ENCODE measurements around the gene PIEZO2. TPM values are rescaled to one million over a fixed set of nuclear protein-coding genes. Genes with fewer than 3 reads are reported as not detected.

PIEZO2 gene
- total and polyA plus RNA-seq, 2 donors (not counting 1 experiment from before 2014, with no cell fraction given): not detected

DNA sequence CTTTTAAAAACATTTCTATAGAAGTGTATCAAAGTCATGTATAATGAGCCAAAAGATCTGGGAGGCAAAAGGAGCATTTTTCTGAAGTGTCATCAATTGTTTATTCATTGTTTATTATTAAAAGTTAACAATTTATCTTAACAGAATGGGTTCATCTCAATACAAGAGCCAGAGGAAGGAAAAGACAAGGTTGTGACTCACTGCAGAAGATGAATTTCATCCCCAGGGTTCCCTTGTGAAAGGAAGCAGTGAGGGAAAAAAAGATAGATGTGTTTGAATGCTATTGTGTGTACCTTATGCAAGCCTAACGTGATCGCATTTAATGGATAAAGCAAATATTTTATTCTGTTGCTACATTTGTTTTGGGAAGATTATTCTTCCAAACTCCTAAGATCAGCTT is 286.3 kb downstream of the PIEZO2 start:
- intact Hi-C loops (cut with micrococcal nuclease): no loop called here
- no peak overlapping the region for H3K4me2 ChIP-seq (replicated peaks; ENCODE audit: low read depth, low read length, poor library complexity, severe bottlenecking)

GRCh38 chr18:10860928-10861327 is 288.4 kb downstream of the PIEZO2 start:
- Histone ChIP-seq H3K4me1 (ENCODE audit: control insufficient read depth in 2 of 2, insufficient read depth in 2 of 2, low read length in 2 of 2) (no peaks in the 10 kb centered on the region), H3K27ac (ENCODE audit: low read length in 2 of 2) (no peak overlapping the region), H3K4me2 (replicated peaks; ENCODE audit: low read depth, low read length, poor library complexity, severe bottlenecking) (no peak overlapping the region), H3K9me3 (ENCODE audit: control extremely low read depth in 1 of 3, control insufficient read depth in 2 of 3, insufficient read depth in 1 of 3, low read length in 2 of 3) (peaks cover 0 to 4% (median 2%) of the 10 kb centered on the region in 3 donors), H3K9ac (ENCODE audit: low read length) (no peak overlapping the region), H3K4me3 (ENCODE audit: control extremely low read depth in 1 of 5, extremely low read depth in 1 of 5, insufficient read depth in 1 of 5, low read depth in 2 of 5, low read length in 4 of 5) (no peak overlapping the region), H4K20me1 (ENCODE audit: control insufficient read depth, insufficient read depth, low read length, poor library complexity, severe bottlenecking) (no peaks in the 10 kb centered on the region), H3K79me2 (ENCODE audit: control insufficient read depth, insufficient read depth, low read length) (no peaks in the 10 kb centered on the region), H3K27me3 (replicated peaks in 1 of 4; ENCODE audit: control extremely low read depth in 1 of 4, control insufficient read depth in 3 of 4, insufficient read depth in 4 of 4, low read length in 3 of 4) (peaks cover 0 to 3% (median 0%) of the 10 kb centered on the region in 4 experiments), H2AFZ (ENCODE audit: insufficient read depth, low read depth, low read length, poor library complexity, severe bottlenecking) (no peak overlapping the region), H3K36me3 (replicated peaks in 1 of 2; ENCODE audit: control extremely low read depth in 1 of 2, control insufficient read depth in 1 of 2, extremely low read depth in 1 of 2, insufficient read depth in 2 of 2, low read length in 1 of 2) (no peaks in the 10 kb centered on the region)
- ATAC-seq (ENCODE audit: low read depth) (no peak), DNase-seq (no peak)
- ChIA-PET POLR2A (no interaction called here), CTCF (no interaction called here)
- no peaks in the 10 kb centered on the region for H3K4me1 Mint-ChIP-seq
- 90% methylated on average over 5 of the region's 6 CpGs for WGBS (ENCODE audit: insufficient coverage)
- peaks cover 4% of the 10 kb centered on the region for H3K9me3 Mint-ChIP-seq (ENCODE audit: insufficient read depth)
- H3K4me3 Mint-ChIP-seq: no peak overlapping the region
- intact Hi-C loops (cut with micrococcal nuclease): no loop called here
- TF ChIP-seq, protein P1, sequence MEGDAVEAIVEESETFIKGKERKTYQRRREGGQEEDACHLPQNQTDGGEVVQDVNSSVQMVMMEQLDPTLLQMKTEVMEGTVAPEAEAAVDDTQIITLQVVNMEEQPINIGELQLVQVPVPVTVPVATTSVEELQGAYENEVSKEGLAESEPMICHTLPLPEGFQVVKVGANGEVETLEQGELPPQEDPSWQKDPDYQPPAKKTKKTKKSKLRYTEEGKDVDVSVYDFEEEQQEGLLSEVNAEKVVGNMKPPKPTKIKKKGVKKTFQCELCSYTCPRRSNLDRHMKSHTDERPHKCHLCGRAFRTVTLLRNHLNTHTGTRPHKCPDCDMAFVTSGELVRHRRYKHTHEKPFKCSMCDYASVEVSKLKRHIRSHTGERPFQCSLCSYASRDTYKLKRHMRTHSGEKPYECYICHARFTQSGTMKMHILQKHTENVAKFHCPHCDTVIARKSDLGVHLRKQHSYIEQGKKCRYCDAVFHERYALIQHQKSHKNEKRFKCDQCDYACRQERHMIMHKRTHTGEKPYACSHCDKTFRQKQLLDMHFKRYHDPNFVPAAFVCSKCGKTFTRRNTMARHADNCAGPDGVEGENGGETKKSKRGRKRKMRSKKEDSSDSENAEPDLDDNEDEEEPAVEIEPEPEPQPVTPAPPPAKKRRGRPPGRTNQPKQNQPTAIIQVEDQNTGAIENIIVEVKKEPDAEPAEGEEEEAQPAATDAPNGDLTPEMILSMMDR (IDR thresholded peaks at IDR 0.05): no peak
- no peak for TF ChIP-seq EZH2 (IDR thresholded peaks at IDR 0.05; ENCODE audit: borderline replicate concordance, insufficient read depth, low read depth, low read length, poor library complexity, severe bottlenecking)
- peaks cover 7% of the 10 kb centered on the region for H3K27me3 Mint-ChIP-seq
- no peak overlapping the region for H3K27ac Mint-ChIP-seq

More for the DNA sequence above, 286.3 kb downstream of the PIEZO2 start:
- TF ChIP-seq EZH2 (IDR thresholded peaks at IDR 0.05; ENCODE audit: borderline replicate concordance, insufficient read depth, low read depth, low read length, poor library complexity, severe bottlenecking): no peak
- TF ChIP-seq, protein P1 (IDR thresholded peaks at IDR 0.05): no peak
- Mint-ChIP-seq H3K27me3 (peaks cover 10% of the 10 kb centered on the region), H3K4me1 (no peaks in the 10 kb centered on the region), H3K4me3 (no peak overlapping the region), H3K27ac (no peak overlapping the region), H3K9me3 (ENCODE audit: insufficient read depth) (peaks cover 4% of the 10 kb centered on the region)
- Histone ChIP-seq H3K9ac (ENCODE audit: low read length) (no peak overlapping the region), H3K9me3 (ENCODE audit: control extremely low read depth in 1 of 3, control insufficient read depth in 2 of 3, insufficient read depth in 1 of 3, low read length in 2 of 3) (peaks cover 0 to 4% (median 2%) of the 10 kb centered on the region in 3 donors), H3K27ac (ENCODE audit: low read length in 2 of 2) (no peak overlapping the region), H3K36me3 (replicated peaks in 1 of 2; ENCODE audit: control extremely low read depth in 1 of 2, control insufficient read depth in 1 of 2, extremely low read depth in 1 of 2, insufficient read depth in 2 of 2, low read length in 1 of 2) (no peaks in the 10 kb centered on the region), H3K79me2 (ENCODE audit: control insufficient read depth, insufficient read depth, low read length) (no peaks in the 10 kb centered on the region), H4K20me1 (ENCODE audit: control insufficient read depth, insufficient read depth, low read length, poor library complexity, severe bottlenecking) (no peaks in the 10 kb centered on the region), H3K4me3 (ENCODE audit: control extremely low read depth in 1 of 5, extremely low read depth in 1 of 5, insufficient read depth in 1 of 5, low read depth in 2 of 5, low read length in 4 of 5) (no peak overlapping the region), H3K4me1 (ENCODE audit: control insufficient read depth in 2 of 2, insufficient read depth in 2 of 2, low read length in 2 of 2) (no peaks in the 10 kb centered on the region), H3K27me3 (replicated peaks in 1 of 4; ENCODE audit: control extremely low read depth in 1 of 4, control insufficient read depth in 3 of 4, insufficient read depth in 4 of 4, low read length in 3 of 4) (peaks cover 0 to 3% (median 0%) of the 10 kb centered on the region in 4 experiments), H2AFZ (ENCODE audit: insufficient read depth, low read depth, low read length, poor library complexity, severe bottlenecking) (no peak overlapping the region)
- DNase-seq (no peak), ATAC-seq (ENCODE audit: low read depth) (no peak)
- no CpG with 5 or more reads among the region's 2 CpGs for WGBS (ENCODE audit: insufficient coverage)
- ChIA-PET CTCF (interaction anchor here (0.7 kb wide), 1 partner anchor 13 kb away, joined by 3 read pairs; no protein-coding TSS in a partner anchor), POLR2A (no interaction called here)

Data from B cell (primary cell).